Adipose tissue (tissue), 3 donors: ENCODE data around the gene GOSR2. TPM values are rescaled to one million over a fixed set of nuclear protein-coding genes. Genes with fewer than 3 reads are reported as not detected.

Experiments
- H3K27ac ChIP-seq: one replicate; pipeline ENCODE4 v1.5.1; 2013; ENCODE audit warnings: low read depth, low read length
- WGBS, 3 donors: extraction: QIAGEN DNeasy Blood & Tissue Kit; methylation state at CpG; one replicate each; pipeline ENCODE4 v1.1.7; 2013; 5-methylcytosine and 5-hydroxymethylcytosine counted together
- polyA plus RNA-seq, 3 donors: library from polyadenylated mRNA; stranded (reverse); fragments of 200-250 nt; gene quantifications; one replicate each; pipeline ENCODE4 v1.2.3, GENCODE V29; 2013
- donor health status: healthy with polysubstance abuse.
- donor health status: Bipolar disorder and iron deficiency.
- donor health status: healthy.

The GOSR2 gene
- polyA plus RNA-seq, 3 donors: 18.0 to 30.1 (median 25.7) TPM

GRCh38 chr17:46889992-46890564 lies 32.9 kb upstream of the GOSR2 start:
- 60 to 65% (median 62%) methylated on average over 13 of the region's 13 CpGs for WGBS, 3 donors
- no peak overlapping the region for H3K27ac ChIP-seq

DNA sequence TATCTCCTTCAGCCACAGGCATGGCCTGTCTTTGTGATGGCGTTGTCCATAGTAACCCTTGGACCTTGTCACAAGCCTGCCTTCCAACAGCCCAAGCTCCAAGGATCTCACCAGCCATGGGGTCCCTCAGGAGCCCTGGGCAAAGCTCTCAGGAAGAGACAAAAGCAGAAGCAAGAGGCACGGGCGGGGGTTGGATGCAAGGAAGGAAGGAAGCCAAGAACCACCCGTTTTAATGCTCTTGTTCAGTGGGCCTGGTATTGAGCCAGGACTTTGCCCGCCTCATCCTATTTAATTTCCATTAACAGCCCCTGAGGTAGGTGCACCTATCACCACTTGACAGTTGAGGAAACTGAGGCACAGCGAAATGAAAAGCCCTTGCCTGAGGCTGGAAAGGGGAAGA lies 32.3 kb upstream of the GOSR2 start:
- WGBS, 3 donors: 49 to 80% (median 56%) methylated on average over 6 of the region's 6 CpGs
- no peak overlapping the region for H3K27ac ChIP-seq

DNA sequence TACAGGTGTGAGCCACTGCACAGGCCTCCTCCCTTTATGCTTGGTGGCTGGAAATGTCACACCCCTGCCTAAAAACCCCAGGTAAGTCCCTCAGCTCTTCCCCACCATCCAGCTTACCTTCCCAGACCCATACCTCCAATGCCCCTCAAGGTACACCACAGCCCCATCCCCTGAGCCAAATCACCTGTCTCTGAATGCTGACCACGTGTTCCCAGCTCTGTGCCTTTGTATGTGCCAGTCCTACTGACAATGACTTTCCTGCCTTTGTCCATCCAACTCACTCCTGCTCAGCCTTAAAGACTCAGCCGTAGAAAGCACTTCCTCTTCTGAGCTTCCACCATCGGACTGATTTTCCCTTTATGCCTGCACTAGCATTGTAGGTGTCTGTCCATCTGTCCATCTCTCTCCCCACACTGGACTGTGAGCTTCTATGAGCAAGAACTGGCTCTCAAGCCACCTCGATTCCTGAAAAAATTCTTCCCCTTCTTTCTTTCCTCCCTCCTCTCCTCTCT lies 30.7 kb upstream of the GOSR2 start:
- no peak overlapping the region for H3K27ac ChIP-seq
- WGBS, 3 donors: 56 to 62% (median 59%) methylated on average over 4 of the region's 4 CpGs

- no peak overlapping the region for H3K27ac ChIP-seq
- whole genome bisulfite sequencing, 3 donors: 67 to 85% (median 79%) methylated on average over 9 of the region's 9 CpGs
These were observed 28.9 kb upstream of the GOSR2 start for GRCh38 chr17:46894024-46894423.

DNA sequence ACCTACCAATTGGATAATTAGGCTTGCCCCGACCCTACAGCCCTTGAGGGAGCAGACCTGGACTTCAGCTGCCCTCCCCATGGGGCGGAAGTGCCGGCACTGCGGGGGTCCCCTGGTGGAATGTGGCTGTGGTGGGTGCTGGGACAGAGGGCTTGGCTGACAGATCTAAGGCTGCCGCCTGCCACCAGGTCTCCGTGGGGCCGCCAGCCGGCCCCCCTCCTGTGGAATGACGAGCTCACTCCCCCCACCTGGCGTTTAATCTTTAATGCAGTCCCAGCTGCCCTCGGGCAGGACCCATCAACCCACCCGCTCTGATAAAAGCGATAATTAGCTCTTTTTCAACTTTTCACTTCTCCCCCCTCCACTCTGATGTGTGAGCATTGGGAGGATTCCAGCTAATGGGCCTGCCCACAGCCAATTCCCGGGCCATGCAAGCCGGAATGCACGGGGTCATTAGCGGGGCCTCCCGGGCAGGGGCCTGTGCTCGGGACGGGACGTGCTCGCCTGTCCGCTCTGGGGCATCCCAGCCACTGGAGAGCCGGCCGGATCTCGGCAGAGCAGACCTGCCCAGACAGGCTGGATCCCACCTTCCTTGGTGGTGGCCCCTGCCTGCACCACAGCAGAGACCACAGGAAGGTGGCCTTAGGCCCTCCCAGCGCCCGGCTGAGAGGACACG lies 28.3 kb upstream of the GOSR2 start:
- no peak overlapping the region for H3K27ac ChIP-seq
- WGBS, 3 donors: 38 to 50% (median 47%) methylated on average over 29 of the region's 29 CpGs

DNA sequence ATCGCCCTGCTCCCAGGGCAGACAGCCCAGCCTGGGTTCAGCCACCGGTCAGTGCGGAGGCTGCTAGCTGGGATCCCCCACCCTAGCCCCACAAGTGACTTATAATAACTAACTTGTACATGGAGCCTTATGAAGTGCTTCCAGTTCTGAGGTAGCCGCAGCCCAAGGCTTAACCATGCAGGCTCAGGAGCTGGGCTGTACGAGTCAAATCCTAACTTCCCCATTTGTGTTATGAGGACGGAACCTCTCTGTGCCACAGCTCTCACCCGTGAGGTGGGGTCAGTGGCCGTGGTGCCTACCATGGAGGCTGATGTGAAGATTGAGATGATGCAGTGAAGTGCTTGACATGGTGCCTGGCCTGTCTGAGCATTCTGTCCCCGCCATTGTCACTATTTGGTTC lies 27.8 kb upstream of the GOSR2 start:
- WGBS, 3 donors: 57 to 71% (median 66%) methylated on average over 9 of the region's 9 CpGs
- H3K27ac ChIP-seq: no peak overlapping the region

GRCh38 chr17:46896991-46897390 lies 26.0 kb upstream of the GOSR2 start:
- no peak overlapping the region for H3K27ac ChIP-seq
- 73 to 90% (median 88%) methylated on average over 8 to 9 of the region's 9 CpGs for WGBS, 3 donors

GRCh38 chr17:46898364-46898763 lies 24.6 kb upstream of the GOSR2 start:
- H3K27ac ChIP-seq: no peak overlapping the region
- 69 to 83% (median 81%) methylated on average over 2 of the region's 2 CpGs for WGBS, 3 donors

DNA sequence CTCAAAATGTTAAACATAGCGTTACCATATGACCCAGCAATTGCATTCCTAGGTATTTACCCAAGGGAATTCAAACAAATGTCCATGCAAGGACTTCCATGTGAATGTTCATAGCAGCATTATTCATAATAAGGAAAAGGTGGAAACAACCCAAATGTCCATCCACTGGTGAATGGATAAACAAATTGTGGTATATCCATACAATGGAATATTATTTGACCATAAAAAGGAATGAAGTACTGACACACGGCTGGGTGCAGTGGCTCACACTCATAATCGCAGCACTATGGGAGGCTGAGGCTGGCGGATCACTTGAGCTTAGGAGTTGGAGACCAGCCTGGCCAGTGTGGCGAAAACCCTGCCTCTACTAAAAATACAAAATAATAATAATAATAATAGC lies 24.1 kb upstream of the GOSR2 start:
- 91 to 96% (median 93%) methylated on average over 5 of the region's 5 CpGs for WGBS, 3 donors

GRCh38 chr17:46901291-46901690 lies 21.7 kb upstream of the GOSR2 start:
- no peak overlapping the region for H3K27ac ChIP-seq
- WGBS, 3 donors: 80 to 86% (median 83%) methylated on average over 9 of the region's 9 CpGs

More for the DNA sequence above, 24.1 kb upstream of the GOSR2 start:
- H3K27ac ChIP-seq: no peak overlapping the region

GRCh38 chr17:46903762-46904672 lies 18.9 kb upstream of the GOSR2 start:
- WGBS, 3 donors: 88 to 92% (median 92%) methylated on average over 4 of the region's 4 CpGs
- H3K27ac ChIP-seq: no peak overlapping the region

DNA sequence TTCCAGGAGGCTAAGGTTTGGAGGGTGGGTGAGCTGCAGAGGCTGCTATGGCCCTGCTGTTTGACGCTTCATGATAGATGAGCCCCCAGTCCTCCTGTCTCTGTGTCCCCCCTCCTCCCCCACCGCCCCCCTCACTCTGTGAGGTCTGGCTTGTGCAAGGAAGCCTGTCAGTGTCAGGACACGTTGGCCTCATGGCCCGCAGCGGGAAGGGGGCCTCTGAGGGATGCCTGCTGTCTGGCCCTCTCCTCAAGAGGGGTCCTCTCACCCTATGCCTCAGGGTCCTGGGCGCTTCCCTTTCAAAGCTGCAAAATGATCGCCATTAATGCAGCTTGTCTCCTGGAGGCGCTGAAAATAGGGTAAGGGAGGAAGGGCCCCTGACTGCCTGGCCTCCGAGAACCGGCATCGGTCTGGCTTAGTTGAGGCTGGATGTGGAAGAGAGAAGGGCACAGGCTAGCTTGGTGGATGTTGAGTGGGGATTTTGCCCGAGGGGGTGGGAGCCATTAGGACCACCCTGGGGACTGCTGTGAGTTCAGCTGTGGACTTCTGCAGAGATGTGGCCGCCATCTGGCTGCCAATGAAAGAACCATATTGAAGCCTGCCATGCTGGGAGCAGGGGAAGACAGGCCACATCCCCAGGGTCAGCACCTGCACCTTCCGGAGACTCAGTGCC lies 14.8 kb upstream of the GOSR2 start:
- H3K27ac ChIP-seq: no peak overlapping the region
- 55 to 71% (median 59%) methylated on average over 13 to 14 of the region's 14 CpGs for WGBS, 3 donors

GRCh38 chr17:46910179-46910927 lies 12.6 kb upstream of the GOSR2 start:
- H3K27ac ChIP-seq: no peak overlapping the region
- WGBS, 3 donors: 39 to 79% (median 70%) methylated on average over 10 of the region's 10 CpGs

GRCh38 chr17:46911311-46911710 lies 11.6 kb upstream of the GOSR2 start:
- 90 to 91% (median 91%) methylated on average over 3 of the region's 3 CpGs for WGBS, 3 donors
- no peak overlapping the region for H3K27ac ChIP-seq

GRCh38 chr17:46915596-46915995 lies 7.4 kb upstream of the GOSR2 start:
- H3K27ac ChIP-seq: no peak overlapping the region
- WGBS, 3 donors: 0 to 60% (median 35%) methylated on average over 1 of the region's 1 CpG

DNA sequence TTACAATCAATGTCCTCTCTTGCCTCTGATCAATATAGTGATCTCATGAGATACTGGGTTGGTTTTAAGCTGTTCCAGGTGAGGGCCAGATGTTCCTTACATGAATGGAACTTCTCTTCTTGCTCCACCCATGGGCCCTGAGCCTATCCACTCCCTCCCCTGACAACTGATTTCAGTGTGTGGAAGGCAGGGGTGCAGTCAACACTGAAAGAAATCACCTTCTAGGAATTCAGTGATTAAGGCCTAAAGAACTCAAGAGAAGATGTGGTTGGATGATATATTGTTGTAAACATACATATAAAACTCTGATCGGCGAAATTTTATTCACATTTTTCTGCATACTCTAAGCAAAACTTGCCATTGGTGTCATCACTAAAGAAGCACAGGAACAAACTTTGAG lies 6.7 kb upstream of the GOSR2 start:
- 84 to 94% (median 92%) methylated on average over 2 of the region's 2 CpGs for WGBS, 3 donors
- no peak overlapping the region for H3K27ac ChIP-seq

DNA sequence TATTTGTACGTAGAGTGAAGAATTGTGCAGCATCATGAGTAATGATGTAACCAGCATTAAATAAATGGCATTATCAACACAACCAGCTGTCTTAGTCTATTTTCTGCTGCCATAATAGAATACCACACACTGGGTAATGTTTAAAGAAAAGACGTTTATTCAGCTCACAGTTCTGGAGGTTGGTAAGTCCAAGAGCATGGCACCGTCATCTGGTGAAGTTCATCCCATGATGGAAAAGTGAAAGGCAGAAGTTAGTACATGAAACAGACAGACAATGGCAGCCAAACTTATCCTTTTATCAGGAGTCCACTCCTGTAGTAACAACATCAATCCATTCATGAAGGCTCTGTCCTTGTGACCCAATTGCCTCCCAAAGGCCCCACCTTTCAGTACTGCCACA lies 6.3 kb upstream of the GOSR2 start:
- 91 to 95% (median 91%) methylated on average over 3 of the region's 3 CpGs for WGBS, 3 donors
- no peak overlapping the region for H3K27ac ChIP-seq

GRCh38 chr17:46917041-46917440 lies 5.9 kb upstream of the GOSR2 start:
- no peak overlapping the region for H3K27ac ChIP-seq
